HG03064 (cell line): ENCODE data around the gene CABP4.
A peak's percentile ranks its signal among the peaks of the same experiment; 100 is the strongest.
"Not testable (repeated sequence)": the region's sequence is repeated elsewhere in the genome, so short reads cannot be mapped to it uniquely, and the experiment has no call there.

Source experiments
- ATAC-seq: cut with Tn5 transposase; IDR thresholded peaks from one replicate; pipeline ENCODE4 v1.9.1; 2021; ENCODE audit warnings: low read depth; ENCODE audit not compliant: unreplicated experiment

Gene CABP4

GRCh38 chr11:67450796-67451657, 4.1 kb upstream of the CABP4 start:
- ATAC-seq, result no peak

DNA sequence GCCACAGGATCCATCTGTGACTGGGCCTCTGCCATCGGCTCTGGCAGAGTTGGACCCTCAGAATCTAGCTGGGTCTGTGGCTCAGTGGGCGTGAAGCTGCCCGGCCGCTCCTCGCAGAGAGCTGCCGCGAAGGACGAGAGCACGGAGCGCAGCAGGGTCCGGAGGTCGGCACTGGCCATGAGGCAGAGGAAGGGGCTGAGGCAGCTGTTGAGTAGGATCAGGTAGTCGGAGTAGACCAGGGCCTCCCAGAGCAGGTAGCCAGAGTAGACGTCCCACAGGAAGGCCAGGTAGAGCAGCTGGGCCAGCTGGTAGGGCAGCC, 3.5 kb upstream of the CABP4 start:
- ATAC-seq, result no peak

DNA sequence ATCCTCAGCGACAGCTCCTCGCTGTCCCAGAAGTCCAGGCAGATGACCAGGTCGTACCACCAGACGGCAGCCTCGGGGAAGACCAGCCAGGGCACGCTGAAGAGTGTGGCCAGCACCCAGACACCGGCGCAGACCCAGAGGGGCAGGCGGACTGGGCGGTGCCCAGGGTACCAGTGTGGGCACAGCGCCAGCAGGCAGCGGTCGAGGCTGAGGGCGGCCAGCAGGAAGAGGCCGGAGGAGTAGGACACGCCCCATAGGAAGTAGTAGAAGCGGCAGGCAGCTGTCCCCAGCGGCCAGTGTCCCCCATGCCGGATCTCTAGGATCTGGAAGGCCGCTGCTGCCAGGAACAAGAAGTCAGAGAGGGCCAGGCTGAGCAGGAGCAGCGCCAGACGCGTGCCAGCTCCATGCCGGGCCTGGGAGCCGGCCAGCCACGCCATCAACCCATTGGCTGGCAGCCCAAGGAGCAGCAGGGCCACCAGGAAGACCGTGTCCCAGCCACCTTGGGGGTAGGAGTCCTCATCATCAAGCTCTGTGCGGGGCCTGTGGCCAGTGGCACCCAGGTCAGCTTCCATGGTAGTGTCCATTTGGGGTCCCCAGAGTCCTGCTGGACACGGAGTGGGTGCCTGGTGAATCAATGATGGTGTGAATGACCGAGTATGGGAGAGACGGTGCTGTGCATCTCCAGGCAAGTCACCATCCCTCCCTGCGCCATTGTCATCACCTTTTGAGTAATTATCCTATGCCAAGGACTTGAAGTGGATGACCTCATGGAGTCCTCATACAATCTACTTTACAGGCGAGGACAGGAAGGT, 2.8 kb upstream of the CABP4 start, which contains the start of gene GPR152:
TSS of gene GPR152 (minus strand) at position 589 of the 812 bp plus-strand sequence. CDS start at position 584, 5 bp downstream.
- no peak for ATAC-seq

DNA sequence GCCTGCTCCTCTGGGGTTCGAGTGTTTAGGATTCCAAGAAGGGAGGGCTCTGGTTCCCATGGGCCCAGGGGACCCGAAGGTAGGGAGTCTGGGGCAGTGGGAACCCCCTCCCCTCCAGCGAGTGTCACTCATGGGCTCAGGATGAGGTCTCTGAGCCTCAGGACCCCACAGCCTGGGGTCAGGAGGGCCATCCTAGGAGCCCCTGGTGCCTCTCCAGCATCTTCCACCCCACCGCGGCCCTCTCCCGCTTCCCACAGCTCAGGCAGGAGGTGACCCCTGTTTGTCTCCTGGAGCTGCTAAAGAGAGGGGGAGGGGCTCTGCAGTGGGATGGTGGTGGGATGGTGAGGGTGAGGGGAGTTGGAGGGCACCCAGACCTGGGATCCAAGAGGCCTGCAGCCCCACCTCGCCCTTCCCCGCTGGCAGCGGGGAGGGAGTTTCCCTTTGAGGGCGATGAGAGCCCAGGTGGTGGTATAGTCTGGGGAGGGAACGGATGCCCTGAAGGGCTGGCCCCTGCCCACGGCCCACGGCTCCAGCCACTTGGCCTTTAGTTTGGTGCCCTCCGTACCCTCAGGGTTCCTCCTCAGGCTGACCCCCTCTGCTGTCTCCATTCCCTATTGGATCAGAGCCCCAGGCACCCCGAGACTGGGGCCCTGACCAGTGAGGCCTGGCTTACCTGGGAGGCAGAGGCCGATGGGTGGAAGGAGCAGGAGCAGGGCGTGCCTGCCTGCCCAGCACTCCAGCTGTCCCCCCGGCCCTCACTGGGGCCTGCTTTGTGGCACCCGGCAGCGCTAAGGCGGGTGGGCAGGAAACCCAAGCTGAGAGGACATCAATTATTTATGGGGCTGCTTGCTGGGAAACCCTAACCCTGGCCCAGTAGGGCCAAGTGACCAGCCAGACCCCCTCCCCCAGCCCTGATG, 1.1 kb upstream of the CABP4 start:
- no peak for ATAC-seq

DNA sequence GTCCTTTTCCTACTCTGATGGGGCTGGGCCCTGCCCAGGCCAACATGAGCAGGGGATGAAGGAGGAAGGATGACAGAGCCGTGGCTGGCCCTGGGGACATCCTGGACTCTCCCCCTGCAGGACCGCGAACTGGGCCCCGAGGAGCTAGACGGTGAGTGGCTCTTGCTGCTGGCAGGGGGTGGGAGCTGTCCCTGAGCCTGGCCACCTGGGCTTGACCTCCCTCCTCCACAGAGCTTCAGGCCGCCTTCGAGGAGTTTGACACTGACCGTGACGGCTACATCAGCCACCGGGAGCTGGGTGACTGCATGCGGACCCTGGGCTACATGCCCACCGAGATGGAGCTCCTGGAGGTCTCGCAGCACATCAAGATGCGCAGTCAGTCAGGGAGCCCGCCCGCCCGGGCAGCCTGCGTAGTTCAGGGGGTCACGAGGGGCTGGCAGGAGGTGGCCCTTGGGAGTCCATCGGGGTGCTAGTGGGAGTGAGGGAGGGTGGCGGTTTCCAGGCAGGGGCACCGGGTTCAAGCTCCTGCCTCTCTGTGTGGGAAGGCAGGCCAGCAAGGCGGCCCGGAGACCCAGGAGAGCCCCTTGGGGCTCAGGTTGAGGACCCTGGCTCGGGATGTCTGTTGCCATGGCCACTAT, 1.0 kb downstream of the CABP4 start:
- no peak for ATAC-seq

DNA sequence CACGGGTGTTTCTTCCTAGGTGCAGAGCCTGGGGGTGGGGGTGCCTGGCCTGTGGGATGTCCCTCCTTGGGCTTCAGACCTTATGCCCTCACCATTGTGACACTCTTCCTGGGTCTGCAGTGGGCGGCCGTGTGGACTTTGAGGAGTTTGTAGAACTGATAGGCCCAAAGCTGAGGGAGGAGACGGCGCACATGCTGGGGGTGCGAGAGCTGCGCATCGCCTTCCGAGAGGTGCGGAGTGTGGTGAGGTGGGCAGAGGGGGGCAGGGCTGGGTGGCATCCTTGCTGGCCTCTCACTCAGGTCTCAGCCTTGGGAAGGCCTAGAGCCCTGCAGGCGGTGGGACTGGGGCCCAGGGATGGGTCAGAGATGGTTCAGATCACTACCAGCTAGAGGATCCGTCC, 2.3 kb downstream of the CABP4 start:
- no peak for ATAC-seq

- ATAC-seq, result no peak
Observed at GRCh38 chr11:67458266-67458665, 3.1 kb downstream of the CABP4 start.

- ATAC-seq, result no peak
Observed at GRCh38 chr11:67463186-67463585, 8.0 kb downstream of the CABP4 start.

DNA sequence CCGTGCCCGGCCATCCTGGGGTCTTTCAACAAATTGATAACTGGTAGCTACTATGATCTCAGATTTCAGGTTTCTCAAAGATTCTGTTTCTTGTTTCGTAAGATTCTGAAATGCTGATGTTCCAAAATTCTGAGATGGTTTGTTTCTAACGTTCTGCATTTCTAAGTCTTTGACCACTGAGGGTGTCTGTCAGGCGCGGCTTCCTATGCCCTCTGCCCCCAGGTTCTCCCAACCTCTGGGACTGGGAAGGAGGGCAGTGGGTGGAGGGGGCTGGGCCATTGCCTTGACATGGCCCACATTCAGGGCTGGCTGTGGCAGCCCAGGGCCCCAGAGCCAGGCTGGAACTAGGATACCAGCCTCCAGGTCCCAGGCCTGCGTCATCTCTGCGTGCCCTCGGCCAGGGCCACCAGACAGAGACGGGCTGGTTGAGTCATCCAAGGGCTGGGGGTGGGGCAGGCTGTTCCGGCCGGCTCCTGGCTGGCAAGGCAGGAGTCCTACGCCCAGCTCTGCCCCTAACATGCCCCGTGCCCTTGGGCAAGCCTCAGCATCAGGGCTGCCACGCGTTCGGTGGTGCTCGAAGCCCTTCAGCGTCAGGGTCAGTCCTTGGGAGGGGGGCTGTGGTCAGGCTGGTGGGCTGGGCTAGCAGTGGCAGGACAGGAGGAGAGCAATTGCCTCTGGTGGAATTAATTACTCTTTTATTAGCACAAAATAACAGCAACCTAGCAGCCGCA, 8.7 kb downstream of the CABP4 start:
- no peak for ATAC-seq

- no peak for ATAC-seq
Observed at GRCh38 chr11:67464411-67465188, 9.4 kb downstream of the CABP4 start.

- no peak for ATAC-seq
Observed at GRCh38 chr11:67465189-67465510, 10.0 kb downstream of the CABP4 start.

DNA sequence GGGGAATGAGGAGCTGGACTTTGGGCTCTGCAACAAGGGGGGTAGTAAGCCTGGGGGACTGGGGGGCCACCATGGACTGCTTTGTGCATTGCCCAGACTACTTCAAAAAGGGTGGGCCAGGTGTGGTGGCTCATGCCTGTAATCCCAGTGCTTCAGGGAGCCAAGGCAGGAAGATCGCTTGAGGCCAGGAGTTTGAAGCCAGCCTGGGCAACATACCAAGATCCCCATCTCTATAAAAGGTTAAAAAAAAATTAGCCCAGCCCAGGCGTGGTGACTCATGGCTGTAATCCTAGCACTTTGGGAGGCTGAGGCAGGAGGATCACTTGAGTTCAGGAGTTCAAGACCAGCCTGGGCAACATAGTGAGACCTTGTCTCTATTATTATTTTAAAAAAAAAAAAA, 10.4 kb downstream of the CABP4 start:
- ATAC-seq, result not testable (repeated sequence)

DNA sequence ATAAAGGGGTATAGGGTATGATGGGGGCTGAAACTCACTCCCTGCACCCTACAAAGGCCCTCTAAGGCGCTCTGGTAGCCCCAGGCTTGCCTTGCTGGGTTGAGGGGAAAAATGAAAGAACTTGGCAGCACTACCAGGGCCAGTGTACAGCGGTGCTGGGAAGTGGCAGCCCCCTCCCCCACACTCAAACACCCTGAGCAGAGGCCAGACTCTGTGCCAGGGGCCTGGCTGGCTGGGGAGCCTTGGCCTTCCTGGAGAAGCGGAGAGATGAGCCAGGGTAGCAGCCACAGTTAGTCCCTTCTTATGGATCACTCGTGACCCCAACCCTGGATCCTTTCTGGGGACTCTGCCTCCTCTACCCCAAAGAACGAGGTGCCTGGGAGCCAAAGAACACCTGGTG, 11.2 kb downstream of the CABP4 start:
- no peak for ATAC-seq

GRCh38 chr11:67466962-67467771, 12.0 kb downstream of the CABP4 start:
- no peak for ATAC-seq

DNA sequence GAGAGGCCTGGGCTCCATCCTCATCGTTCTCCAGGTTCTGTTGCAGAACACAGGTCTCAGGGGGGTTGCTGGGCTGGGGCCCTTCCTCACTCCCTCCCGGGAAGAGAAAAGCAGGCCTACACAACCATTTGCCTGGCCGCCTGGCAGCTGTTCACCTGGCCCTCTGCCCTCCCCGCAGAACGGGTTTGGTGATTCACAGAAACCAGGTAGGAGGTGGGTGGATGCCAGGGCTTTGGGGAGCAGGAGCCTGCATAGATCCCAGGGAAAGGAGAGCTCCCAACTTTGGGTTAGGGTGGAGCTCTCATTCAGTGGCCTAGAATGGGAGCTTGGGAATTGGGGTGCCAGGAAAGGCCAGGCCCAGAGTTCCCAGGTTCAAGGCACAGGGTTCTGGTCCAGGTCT, 12.9 kb downstream of the CABP4 start:
- ATAC-seq, result no peak

DNA sequence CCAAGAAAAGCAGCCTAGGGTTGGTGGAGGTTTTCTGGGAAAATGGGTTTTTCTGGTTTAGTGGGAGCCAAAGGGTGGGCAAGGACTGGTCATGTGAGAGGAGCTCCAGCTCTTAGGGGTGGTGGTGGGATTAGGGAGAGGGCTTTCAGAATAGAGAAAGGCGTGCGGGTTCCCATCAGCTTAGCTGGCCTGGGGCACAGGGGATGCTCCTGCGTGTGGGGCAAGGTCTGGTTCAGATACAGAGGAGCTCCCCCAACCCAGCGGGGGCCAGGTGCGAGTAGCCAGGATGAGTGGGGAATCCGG, 13.3 kb downstream of the CABP4 start:
- no peak for ATAC-seq

DNA sequence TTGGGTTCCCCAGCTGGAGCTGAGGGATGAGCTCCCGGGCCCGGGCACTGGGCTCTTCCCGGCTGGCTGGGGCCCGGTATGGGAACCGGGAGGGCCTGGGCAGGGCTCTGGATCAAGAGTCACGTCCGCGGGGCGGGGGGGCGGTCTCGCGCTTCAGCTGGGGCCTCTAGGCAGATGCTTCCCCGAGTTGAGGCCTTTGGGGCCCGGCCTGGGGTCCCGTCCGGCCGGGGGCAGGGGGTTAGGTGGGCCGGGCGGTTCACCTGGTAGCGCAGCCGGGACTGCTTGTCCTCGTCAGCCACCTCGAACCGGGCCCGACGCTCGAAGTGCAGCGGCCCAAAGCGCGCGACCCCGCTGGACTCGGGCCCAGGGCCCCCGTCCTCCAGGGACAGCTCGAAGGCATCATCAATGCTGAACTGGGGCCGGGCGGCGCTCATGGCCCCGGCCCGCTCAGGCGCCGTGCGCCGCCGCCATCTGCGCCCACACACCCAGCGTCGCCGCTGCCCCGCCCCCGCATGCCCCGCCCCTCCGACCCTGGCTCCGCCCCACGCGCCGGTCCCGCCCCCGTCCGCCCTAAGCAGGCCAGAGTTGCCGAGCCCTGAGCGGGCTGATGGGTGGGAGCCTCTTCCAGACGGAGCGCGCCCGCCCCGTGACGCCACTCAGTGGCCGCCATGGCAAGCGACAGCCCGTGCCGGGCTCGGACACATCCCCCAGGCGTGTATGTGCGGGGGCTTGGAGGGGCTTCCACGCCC, 13.8 kb downstream of the CABP4 start, which contains the start of gene TMEM134:
TSS of gene TMEM134 (minus strand) at position 493 of the 749 bp plus-strand sequence. CDS start at position 434, 59 bp downstream.
- peak; percentile 55 for ATAC-seq

DNA sequence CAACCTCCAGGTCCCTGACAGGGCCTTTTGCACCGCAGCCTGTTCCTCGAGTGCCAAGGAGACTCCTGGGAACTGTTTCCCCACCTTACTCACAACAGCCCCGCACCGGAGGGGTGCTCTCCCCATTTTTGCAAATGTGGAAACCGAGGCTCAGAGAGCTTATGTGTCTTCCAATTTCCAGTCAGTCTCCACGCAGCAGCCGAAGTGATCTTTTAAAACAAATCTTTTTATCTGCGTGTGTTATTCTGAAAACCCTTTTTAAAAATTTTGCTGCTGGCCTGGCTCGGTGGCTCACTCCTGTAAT, 14.3 kb downstream of the CABP4 start:
- ATAC-seq, result no peak
